ENCODE results near the gene RS1. TPM values are rescaled to one million over a fixed set of nuclear protein-coding genes. Genes with fewer than 3 reads are reported as not detected.

RS1 gene
- total and polyA plus RNA-seq, 2 of the 13 experiments (the other 11 are each of a cell fraction or from before 2014, with no cell fraction given): not detected

DNA sequence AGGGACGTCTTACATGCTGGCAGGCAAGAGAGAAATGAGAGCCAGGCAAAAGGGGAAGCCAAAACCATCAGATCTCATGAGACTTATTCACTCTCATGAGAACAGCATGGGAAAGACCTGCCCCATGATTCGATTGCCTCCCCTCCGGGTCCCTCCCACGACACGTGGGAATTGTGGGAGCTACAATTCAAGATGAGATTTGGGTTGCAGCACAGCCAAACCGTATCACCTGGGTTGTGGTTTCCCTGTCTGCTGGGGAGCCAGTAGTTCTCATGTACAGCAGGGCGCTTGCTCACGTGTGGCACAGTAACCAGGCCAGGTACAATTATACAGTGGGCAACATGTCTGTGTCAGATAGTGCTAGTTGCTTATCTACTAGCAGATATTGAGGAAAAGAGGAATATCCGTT lies 11.1 kb upstream of the RS1 start:
- H3K27ac ChIP-seq (ENCODE audit: extremely low read length, insufficient read depth, low read length): no peak overlapping the region
- TF ChIP-seq, protein P1, sequence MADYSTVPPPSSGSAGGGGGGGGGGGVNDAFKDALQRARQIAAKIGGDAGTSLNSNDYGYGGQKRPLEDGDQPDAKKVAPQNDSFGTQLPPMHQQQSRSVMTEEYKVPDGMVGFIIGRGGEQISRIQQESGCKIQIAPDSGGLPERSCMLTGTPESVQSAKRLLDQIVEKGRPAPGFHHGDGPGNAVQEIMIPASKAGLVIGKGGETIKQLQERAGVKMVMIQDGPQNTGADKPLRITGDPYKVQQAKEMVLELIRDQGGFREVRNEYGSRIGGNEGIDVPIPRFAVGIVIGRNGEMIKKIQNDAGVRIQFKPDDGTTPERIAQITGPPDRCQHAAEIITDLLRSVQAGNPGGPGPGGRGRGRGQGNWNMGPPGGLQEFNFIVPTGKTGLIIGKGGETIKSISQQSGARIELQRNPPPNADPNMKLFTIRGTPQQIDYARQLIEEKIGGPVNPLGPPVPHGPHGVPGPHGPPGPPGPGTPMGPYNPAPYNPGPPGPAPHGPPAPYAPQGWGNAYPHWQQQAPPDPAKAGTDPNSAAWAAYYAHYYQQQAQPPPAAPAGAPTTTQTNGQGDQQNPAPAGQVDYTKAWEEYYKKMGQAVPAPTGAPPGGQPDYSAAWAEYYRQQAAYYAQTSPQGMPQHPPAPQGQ (CRISPR knock-in tag; IDR thresholded peaks at IDR 0.05; ENCODE audit: borderline replicate concordance): no peak
- TF ChIP-seq NFATC3 (CRISPR knock-in tag; IDR thresholded peaks at IDR 0.05): no peak
- no peak for TF ChIP-seq ZNF264 (CRISPR knock-in tag; IDR thresholded peaks at IDR 0.05)
- intact Hi-C loops (cut with micrococcal nuclease; ENCODE audit: unreplicated experiment): no loop called here
- no TSS peak for BruUV-seq (replicated peaks)
- ChIA-PET POLR2A (no interaction called here), CTCF (ENCODE audit: low intra/inter-chr PET ratio, low total read pairs) (no interaction called here)
- no peak overlapping the region for H2AFZ ChIP-seq (ENCODE audit: low read length)
- FAIRE-seq: no peak
- in situ Hi-C loops (cut with HindIII; ENCODE audit: extremely low pct_ligation_motif_present, low pct_unique_long_range_greater_than_20kb): no loop called here
- DNase-seq (ENCODE audit: low spot score): no peak
- no peak overlapping the region for H3K4me2 ChIP-seq (ENCODE audit: low read depth, low read length)
- peaks cover 8% of the 10 kb centered on the region; the same call in 1 of the 2 replicates for H3K4me1 ChIP-seq (ENCODE audit: insufficient read depth, low read length)
- ATAC-seq: no peak
- no peaks in the 10 kb centered on the region for H3K36me3 ChIP-seq (replicated peaks in 1 of 2; ENCODE audit: control insufficient read depth in 1 of 2, insufficient read depth in 2 of 2, low read length in 2 of 2)
- no peak overlapping the region for H3K4me3 ChIP-seq (replicated peaks in 1 of 3; ENCODE audit: insufficient read depth in 1 of 3, low read depth in 2 of 3, low read length in 3 of 3)
- H3K9me3 ChIP-seq (ENCODE audit: low read length): no peaks in the 10 kb centered on the region
- no peaks in the 10 kb centered on the region for H3K27me3 ChIP-seq (ENCODE audit: control insufficient read depth in 1 of 2, insufficient read depth in 2 of 2, low read length in 2 of 2)
- H4K20me1 ChIP-seq (ENCODE audit: insufficient read depth, low read length): no peaks in the 10 kb centered on the region
- 0% methylated on average over 2 of the region's 9 CpGs for WGBS (ENCODE audit: low lambda C conversion rate)
- no peaks in the 10 kb centered on the region for H3K79me2 ChIP-seq (ENCODE audit: insufficient read depth, low read length)
- H3K9ac ChIP-seq (ENCODE audit: insufficient read depth, low read depth, low read length): no peak overlapping the region

DNA sequence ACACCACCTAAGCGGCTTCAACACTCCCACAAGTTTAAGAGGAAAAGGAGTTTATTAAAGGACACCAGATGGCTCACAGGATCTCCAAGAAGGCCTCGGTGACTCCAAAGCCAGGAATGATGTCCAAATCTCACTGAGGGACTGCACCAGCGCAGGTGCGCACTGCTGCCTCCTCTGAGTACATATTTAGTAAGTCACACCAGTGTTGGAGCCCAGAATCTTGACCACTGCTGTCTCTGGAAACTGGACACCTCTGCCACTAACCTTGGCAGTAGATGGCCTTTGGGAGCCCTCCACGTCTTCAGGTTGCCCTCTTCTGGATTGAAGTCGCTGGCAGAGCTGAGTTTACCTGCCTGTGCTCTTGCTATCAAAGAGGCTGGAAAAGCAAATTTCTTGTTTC lies 10.1 kb upstream of the RS1 start:
- H3K79me2 ChIP-seq (ENCODE audit: insufficient read depth, low read length): no peaks in the 10 kb centered on the region
- no peak overlapping the region for H3K4me2 ChIP-seq (ENCODE audit: low read depth, low read length)
- no peaks in the 10 kb centered on the region for H3K36me3 ChIP-seq (replicated peaks in 1 of 2; ENCODE audit: control insufficient read depth in 1 of 2, insufficient read depth in 2 of 2, low read length in 2 of 2)
- FAIRE-seq (no peak), DNase-seq (ENCODE audit: low spot score) (no peak), ATAC-seq (no peak)
- no TSS peak for BruUV-seq (replicated peaks)
- H3K9me3 ChIP-seq (ENCODE audit: low read length): no peaks in the 10 kb centered on the region
- no peak overlapping the region for H3K27ac ChIP-seq (ENCODE audit: extremely low read length, insufficient read depth, low read length)
- H3K4me3 ChIP-seq (replicated peaks in 1 of 3; ENCODE audit: insufficient read depth in 1 of 3, low read depth in 2 of 3, low read length in 3 of 3): no peak overlapping the region
- ChIA-PET POLR2A (no interaction called here), CTCF (ENCODE audit: low intra/inter-chr PET ratio, low total read pairs) (no interaction called here)
- no peak overlapping the region for H3K9ac ChIP-seq (ENCODE audit: insufficient read depth, low read depth, low read length)
- no peaks in the 10 kb centered on the region for H3K27me3 ChIP-seq (ENCODE audit: control insufficient read depth in 1 of 2, insufficient read depth in 2 of 2, low read length in 2 of 2)
- H3K4me1 ChIP-seq (ENCODE audit: insufficient read depth, low read length): peaks cover 8% of the 10 kb centered on the region; the same call in 1 of the 2 replicates
- no peaks in the 10 kb centered on the region for H4K20me1 ChIP-seq (ENCODE audit: insufficient read depth, low read length)
- in situ Hi-C loops (cut with HindIII; ENCODE audit: extremely low pct_ligation_motif_present, low pct_unique_long_range_greater_than_20kb) (no loop called here), intact Hi-C loops (cut with micrococcal nuclease; ENCODE audit: unreplicated experiment) (no loop called here)
- no peak overlapping the region for H2AFZ ChIP-seq (ENCODE audit: low read length)
- WGBS (ENCODE audit: low lambda C conversion rate): 85% methylated on average over 2 of the region's 6 CpGs
- TF ChIP-seq DPF2 (CRISPR knock-in tag; IDR thresholded peaks at IDR 0.05; ENCODE audit: borderline replicate concordance, low read depth) (no peak), SRSF9 (IDR thresholded peaks at IDR 0.05; ENCODE audit: borderline replicate concordance, insufficient read depth, low read depth, low read length, poor library complexity, severe bottlenecking) (no peak), ZNF629 (CRISPR knock-in tag; conservative IDR thresholded peaks at IDR 0.05) (no peak), ZFYVE20 (CRISPR knock-in tag; IDR thresholded peaks at IDR 0.05; ENCODE audit: borderline replicate concordance, low read depth) (no peak)
- TF ChIP-seq, protein P2, sequence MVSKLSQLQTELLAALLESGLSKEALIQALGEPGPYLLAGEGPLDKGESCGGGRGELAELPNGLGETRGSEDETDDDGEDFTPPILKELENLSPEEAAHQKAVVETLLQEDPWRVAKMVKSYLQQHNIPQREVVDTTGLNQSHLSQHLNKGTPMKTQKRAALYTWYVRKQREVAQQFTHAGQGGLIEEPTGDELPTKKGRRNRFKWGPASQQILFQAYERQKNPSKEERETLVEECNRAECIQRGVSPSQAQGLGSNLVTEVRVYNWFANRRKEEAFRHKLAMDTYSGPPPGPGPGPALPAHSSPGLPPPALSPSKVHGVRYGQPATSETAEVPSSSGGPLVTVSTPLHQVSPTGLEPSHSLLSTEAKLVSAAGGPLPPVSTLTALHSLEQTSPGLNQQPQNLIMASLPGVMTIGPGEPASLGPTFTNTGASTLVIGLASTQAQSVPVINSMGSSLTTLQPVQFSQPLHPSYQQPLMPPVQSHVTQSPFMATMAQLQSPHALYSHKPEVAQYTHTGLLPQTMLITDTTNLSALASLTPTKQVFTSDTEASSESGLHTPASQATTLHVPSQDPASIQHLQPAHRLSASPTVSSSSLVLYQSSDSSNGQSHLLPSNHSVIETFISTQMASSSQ (IDR thresholded peaks at IDR 0.05; ENCODE audit: low read depth): no peak
- TF ChIP-seq, protein P2 (CRISPR knock-in tag; IDR thresholded peaks at IDR 0.05; ENCODE audit: borderline replicate concordance): no peak
- TF ChIP-seq, protein P3, sequence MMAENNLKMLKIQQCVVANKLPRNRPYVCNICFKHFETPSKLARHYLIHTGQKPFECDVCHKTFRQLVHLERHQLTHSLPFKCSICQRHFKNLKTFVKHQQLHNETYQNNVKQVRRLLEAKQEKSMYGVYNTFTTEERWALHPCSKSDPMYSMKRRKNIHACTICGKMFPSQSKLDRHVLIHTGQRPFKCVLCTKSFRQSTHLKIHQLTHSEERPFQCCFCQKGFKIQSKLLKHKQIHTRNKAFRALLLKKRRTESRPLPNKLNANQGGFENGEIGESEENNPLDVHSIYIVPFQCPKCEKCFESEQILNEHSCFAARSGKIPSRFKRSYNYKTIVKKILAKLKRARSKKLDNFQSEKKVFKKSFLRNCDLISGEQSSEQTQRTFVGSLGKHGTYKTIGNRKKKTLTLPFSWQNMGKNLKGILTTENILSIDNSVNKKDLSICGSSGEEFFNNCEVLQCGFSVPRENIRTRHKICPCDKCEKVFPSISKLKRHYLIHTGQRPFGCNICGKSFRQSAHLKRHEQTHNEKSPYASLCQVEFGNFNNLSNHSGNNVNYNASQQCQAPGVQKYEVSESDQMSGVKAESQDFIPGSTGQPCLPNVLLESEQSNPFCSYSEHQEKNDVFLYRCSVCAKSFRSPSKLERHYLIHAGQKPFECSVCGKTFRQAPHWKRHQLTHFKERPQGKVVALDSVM (CRISPR knock-in tag; IDR thresholded peaks at IDR 0.05): no peak
